Adrenal gland (tissue), 12 donors: ENCODE data around the gene DEFB132. TPM values are rescaled to one million over a fixed set of nuclear protein-coding genes. Genes with fewer than 3 reads are reported as not detected.

Source experiments
- DNase-seq, 7 donors: peaks; one replicate each; pipeline ENCODE4 v3.0.0-alpha.2; 2019 to 2020
- H3K27ac ChIP-seq, 5 donors: fragments of 200-600 bp; sonication (generic) in 4 of 5; 1 replicate in 3 of 5; 2 replicates in 2 of 5; pipeline versions ENCODE4 v1.5.1 to v1.8.0; 2016 to 2020; ENCODE audit warnings: mild to moderate bottlenecking in 1 of 5
- H3K27me3 ChIP-seq: fragments of 200-600 bp; 2 replicates; pipeline ENCODE4 v1.8.0; 2021
- H3K36me3 ChIP-seq, 2 donors: fragments of 200-600 bp; replicated peaks in 1 of 2; 1 replicate in 1 of 2; 2 replicates in 1 of 2; pipeline versions ENCODE4 v1.5.1 to v1.8.0; 2018 to 2022
- H3K4me1 ChIP-seq, 2 donors: fragments of 200-600 bp; replicated peaks in 1 of 2; 1 replicate in 1 of 2; 2 replicates in 1 of 2; pipeline versions ENCODE4 v1.5.1 to v1.8.0; 2018 to 2021
- H3K4me3 ChIP-seq, 4 donors: fragments of 200-600 bp; sonication (generic) in 3 of 4; one replicate each; pipeline ENCODE4 v1.5.1; 2016 to 2018
- H3K9me3 ChIP-seq, 3 donors: fragments of 200-600 bp; sonication (generic) in 1 of 3; replicated peaks in 1 of 3; 1 replicate in 2 of 3; 2 replicates in 1 of 3; pipeline versions ENCODE4 v1.5.1 to v1.8.0; 2016 to 2021
- POLR2A ChIP-seq, 2 donors: fragments of 450-650 bp; IDR thresholded peaks; one replicate each; pipeline ENCODE4 v1.6.1; 2017; ENCODE audit warnings: antibody characterized with exemption in 2 of 2, mild to moderate bottlenecking in 2 of 2, moderate library complexity in 1 of 2
- WGBS, 4 donors: extraction: QIAGEN DNeasy Blood & Tissue Kit in 2 of 4; methylation state at CpG; one replicate each; pipeline versions ENCODE4 v1.1.5 to v1.1.7; 2013 to 2017; 5-methylcytosine and 5-hydroxymethylcytosine counted together
- intact Hi-C, 2 donors: fragments of 100-400 bp; cut with DNase I; formaldehyde crosslinking; loops; one replicate each; pipeline versions ENCODE4 v1.14.1 to v1.15.0; 2022 to 2023
- polyA plus RNA-seq, 3 donors: library from polyadenylated mRNA; stranded (reverse); fragments of 200-250 nt in 2 of 3; fragments of 350-450 nt in 1 of 3; fragmentation: Illumina TruSeq in 1 of 3; extraction: RNeasy Lipid Tissue Mini Kit (QIAGEN cat#74804) in 1 of 3; gene quantifications; one replicate each; pipeline ENCODE4 v1.2.3, GENCODE V29; 2013 to 2014
- total RNA-seq, 9 donors: library from RNA; depleted of rRNA in 4 of 9; stranded (reverse); fragments of >200 nt in 4 of 9; fragments of 120-200 nt in 1 of 9; fragmentation: NEBNext Ultra II Directional in 1 of 9; extraction: Animal tissue kit (Norgen Biotek cat#: 25700) in 1 of 9; gene quantifications; one replicate each; pipeline versions ENCODE4 v1.1.0 to v1.2.4, GENCODE V29; 2013 to 2023
- TF ChIP-seq, protein P1 (sequence below), 6 experiments: fragments of 450-650 bp in 4 of 6; fragments of 200-600 bp in 2 of 6; sonication (generic) in 1 of 6; IDR thresholded peaks; 1 replicate in 5 of 6; 2 replicates in 1 of 6; pipeline versions ENCODE4 v1.5.1 to v1.8.0; 2016 to 2021; ENCODE audit warnings: antibody characterized with exemption in 6 of 6, mild to moderate bottlenecking in 2 of 6, moderate library complexity in 1 of 6
- donor health status: healthy with polysubstance abuse.
- donor health status: Bipolar disorder and iron deficiency.
- donor health status: DM: yes; HTN: yes; CAD: no.
- donor health status: DM: no; HTN: no; CAD: no.
- donor health status: DM: no; HTN: no; CAD: no.
- donor health status: DM: yes; HTN: yes; CAD: no.

Gene DEFB132
- total and polyA plus RNA-seq, 12 donors = 0.03 TPM; not detected in 11

DNA sequence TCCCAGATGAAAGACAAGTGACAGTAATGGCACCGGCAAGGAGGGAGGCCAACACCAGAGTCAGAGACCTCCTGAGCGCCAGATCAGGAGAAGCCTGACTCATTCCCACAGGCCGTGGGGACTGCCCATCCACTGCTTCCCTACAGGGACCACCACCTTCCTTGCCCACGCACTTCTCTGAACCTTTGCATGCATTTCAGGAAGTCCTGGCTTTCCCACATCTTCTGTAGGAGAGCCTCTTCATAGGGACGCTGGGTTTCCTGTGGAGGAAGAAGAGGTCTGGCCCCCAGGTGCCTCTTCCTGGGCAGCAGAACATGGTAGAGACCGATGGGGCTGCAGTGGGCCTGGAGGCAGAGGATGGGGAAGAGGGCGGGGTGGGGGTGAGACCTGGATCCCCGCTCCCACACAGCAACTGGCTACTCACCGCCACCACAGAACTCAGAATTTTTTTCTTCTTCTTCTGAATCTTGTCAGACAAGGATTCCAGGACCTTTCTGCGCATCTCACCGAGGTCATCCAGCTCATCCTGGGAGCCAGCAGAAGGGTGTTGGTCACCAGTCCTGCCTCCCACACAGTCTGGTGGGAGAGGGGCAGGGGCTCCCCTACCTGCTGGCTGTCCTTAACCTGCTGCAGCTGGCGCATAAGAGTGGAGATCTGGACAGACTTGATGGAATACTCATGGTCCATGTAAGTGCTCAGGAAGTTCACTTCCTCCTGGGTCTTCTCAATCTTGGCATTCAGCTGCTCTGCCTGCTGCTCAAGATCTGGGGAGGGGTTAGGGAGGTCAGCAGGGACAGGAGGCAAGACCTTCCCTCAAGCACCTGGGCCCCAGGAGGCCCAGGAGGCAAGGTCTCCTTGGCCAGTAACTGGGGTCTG is 19.3 kb downstream of the DEFB132 start:
- TF ChIP-seq POLR2A (IDR thresholded peaks at IDR 0.05) = no peak
- TF ChIP-seq, protein P1, sequence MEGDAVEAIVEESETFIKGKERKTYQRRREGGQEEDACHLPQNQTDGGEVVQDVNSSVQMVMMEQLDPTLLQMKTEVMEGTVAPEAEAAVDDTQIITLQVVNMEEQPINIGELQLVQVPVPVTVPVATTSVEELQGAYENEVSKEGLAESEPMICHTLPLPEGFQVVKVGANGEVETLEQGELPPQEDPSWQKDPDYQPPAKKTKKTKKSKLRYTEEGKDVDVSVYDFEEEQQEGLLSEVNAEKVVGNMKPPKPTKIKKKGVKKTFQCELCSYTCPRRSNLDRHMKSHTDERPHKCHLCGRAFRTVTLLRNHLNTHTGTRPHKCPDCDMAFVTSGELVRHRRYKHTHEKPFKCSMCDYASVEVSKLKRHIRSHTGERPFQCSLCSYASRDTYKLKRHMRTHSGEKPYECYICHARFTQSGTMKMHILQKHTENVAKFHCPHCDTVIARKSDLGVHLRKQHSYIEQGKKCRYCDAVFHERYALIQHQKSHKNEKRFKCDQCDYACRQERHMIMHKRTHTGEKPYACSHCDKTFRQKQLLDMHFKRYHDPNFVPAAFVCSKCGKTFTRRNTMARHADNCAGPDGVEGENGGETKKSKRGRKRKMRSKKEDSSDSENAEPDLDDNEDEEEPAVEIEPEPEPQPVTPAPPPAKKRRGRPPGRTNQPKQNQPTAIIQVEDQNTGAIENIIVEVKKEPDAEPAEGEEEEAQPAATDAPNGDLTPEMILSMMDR (IDR thresholded peaks at IDR 0.05) = no peak
- Histone ChIP-seq H3K27me3 (no peaks in the 10 kb centered on the region), H3K4me3 (no peak overlapping the region), H3K36me3 (no peaks in the 10 kb centered on the region), H3K9me3 (no peaks in the 10 kb centered on the region), H3K4me1 (no peaks in the 10 kb centered on the region), H3K27ac (no peak overlapping the region)
- peak in 2 of 7 donors; percentile 9 to 33 for DNase-seq
- intact Hi-C loops = loop anchor here in 1 of 2 donors (5.0 kb wide), 1 partner anchor 55 kb away; no protein-coding TSS in a partner anchor
- 91 to 95% (median 94%) methylated on average over 10 to 12 of the region's 12 CpGs for whole genome bisulfite sequencing, 4 donors

DNA sequence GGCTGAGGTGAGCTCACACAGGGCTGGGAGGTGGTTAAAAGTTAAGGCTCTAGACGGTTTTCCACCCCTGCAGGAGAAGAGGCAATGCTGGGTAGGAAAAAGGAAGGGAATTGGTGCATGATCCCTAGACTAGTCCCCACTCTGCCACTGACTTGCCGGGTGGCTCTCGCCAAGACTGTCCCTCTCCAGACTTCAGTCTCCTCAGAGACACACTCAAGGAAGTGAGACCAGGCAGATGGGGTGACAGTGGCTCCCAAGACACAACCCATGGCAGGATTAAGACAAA is 19.9 kb downstream of the DEFB132 start:
- Histone ChIP-seq H3K27ac (no peak overlapping the region), H3K4me1 (no peaks in the 10 kb centered on the region), H3K9me3 (no peaks in the 10 kb centered on the region), H3K36me3 (no peaks in the 10 kb centered on the region), H3K4me3 (no peak overlapping the region), H3K27me3 (no peaks in the 10 kb centered on the region)
- 33 to 90% (median 54%) methylated on average over 2 to 3 of the region's 3 CpGs for WGBS, 4 donors
- DNase-seq = no peak
- TF ChIP-seq POLR2A (IDR thresholded peaks at IDR 0.05) = no peak
- TF ChIP-seq, protein P1 (IDR thresholded peaks at IDR 0.05) = no peak
- intact Hi-C loops = loop anchor here in 1 of 2 donors (5.0 kb wide), 1 partner anchor 55 kb away; no protein-coding TSS in a partner anchor

DNA sequence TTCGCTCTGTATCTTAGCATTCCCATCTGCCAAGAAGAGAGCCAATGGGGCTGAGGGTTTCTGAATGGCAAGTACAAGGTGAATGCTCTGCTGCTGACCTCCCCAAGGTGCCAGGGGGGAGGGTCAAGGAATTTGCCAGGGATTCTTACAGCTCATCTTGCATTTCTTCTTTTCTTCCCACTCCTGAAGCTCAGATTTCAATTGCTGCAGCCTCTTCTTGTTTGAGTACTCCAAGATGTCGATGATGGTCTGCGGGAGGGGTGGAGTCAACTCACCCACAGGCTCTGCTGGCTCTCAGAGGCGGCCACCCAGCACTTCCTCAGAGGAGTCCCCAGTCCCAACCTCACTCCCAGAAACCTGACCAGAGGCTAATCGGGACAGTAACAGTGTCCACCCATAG is 20.7 kb downstream of the DEFB132 start:
- intact Hi-C loops = loop anchor here in 1 of 2 donors (5.0 kb wide), 1 partner anchor 54 kb away; no protein-coding TSS in a partner anchor
- no peak overlapping the region for H3K4me3 ChIP-seq
- no peaks in the 10 kb centered on the region for H3K4me1 ChIP-seq
- DNase-seq = no peak
- H3K27me3 ChIP-seq = no peaks in the 10 kb centered on the region
- WGBS, 4 donors = 84 to 93% (median 86%) methylated on average over 5 of the region's 5 CpGs
- H3K27ac ChIP-seq = no peak overlapping the region
- no peaks in the 10 kb centered on the region for H3K9me3 ChIP-seq
- no peak for TF ChIP-seq POLR2A (IDR thresholded peaks at IDR 0.05)
- TF ChIP-seq, protein P1 (IDR thresholded peaks at IDR 0.05) = no peak
- no peaks in the 10 kb centered on the region for H3K36me3 ChIP-seq

DNA sequence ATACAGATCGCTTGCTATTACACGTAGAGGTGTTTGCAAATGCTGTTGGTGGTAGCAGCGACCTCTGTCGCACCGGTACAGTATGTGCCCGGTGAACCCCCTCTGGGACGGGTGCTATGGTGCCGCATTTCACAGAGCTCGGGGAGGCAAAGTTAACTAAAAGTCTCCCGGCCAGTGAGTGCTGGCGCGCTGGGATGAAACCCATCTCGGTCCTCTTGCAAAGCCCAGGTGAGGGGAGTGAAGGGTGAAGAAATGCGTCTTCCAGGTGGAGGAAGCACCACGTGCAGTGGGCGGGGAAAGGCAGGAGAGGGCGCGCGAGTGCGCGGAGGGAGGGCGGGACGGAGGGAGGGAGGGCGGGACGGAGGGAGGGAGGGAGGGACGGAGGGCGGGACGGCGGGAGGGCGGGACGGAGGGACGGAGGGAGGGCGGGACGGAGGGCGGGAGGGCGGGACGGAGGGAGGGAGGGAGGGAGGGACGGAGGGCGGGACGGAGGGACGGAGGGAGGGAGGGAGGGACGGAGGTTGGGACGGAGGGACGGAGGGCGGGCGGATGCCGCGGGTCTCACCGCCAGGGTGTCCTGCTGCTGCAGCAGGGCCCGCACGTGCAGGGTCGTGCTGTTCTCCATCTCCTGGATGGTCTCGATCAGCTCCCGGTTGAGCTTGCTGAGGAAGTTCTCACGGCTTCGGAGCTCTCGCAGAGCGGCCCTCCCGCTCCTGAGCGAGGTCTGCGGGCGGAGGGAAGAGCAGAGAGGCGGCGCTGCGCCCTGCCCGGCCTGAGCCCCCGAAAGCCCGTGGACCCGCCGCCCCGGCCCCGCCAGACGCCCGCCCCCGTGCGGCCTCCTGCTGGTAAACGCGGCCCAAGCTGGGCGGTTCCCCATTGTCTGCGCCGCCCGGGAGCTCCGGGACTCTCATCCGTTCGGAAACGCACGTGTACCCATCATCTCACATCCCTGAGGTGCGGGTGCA is 21.4 kb downstream of the DEFB132 start:
- H3K9me3 ChIP-seq = no peaks in the 10 kb centered on the region
- intact Hi-C loops = loop anchor here in 1 of 2 donors (5.0 kb wide), 1 partner anchor 53 kb away; no protein-coding TSS in a partner anchor
- no peak for TF ChIP-seq POLR2A (IDR thresholded peaks at IDR 0.05)
- TF ChIP-seq, protein P1 (IDR thresholded peaks at IDR 0.05) = peak in 3 of 6 experiments; percentile 12 to 34 (median 16)
- DNase-seq = peak in 4 of 7 donors; percentile 51 to 71 (median 63)
- no peaks in the 10 kb centered on the region for H3K36me3 ChIP-seq
- H3K27me3 ChIP-seq = no peaks in the 10 kb centered on the region
- H3K4me3 ChIP-seq = peak overlapping the region in 1 of 4 donors; percentile 48
- peak overlapping the region in 1 of 5 donors; percentile 49 for H3K27ac ChIP-seq
- WGBS, 4 donors = 54 to 68% (median 58%) methylated on average over 34 to 87 of the region's 88 CpGs
- no peaks in the 10 kb centered on the region for H3K4me1 ChIP-seq
